ENCODE measurements around the gene ZNF71. TPM values are rescaled to one million over a fixed set of nuclear protein-coding genes. Genes with fewer than 3 reads are reported as not detected.

ZNF71 gene
- total RNA-seq, 3 donors from 2014 or later, result 6.3 to 7.1 (median 6.4) TPM

GRCh38 chr19:56603829-56604228 lies 8.7 kb downstream of the ZNF71 start:
- Mint-ChIP-seq H3K27me3 (ENCODE audit: low read depth) (no peaks in the 10 kb centered on the region), H3K4me3 (no peak overlapping the region), H3K4me1 (ENCODE audit: low read depth) (peaks cover 7% of the 10 kb centered on the region), H3K9me3 (peaks cover 40% of the 10 kb centered on the region), H3K36me3 (ENCODE audit: insufficient read depth) (peaks cover 66% of the 10 kb centered on the region)
- DNase-seq (no peak), ATAC-seq (no peak)

GRCh38 chr19:56608274-56608964 lies 13.3 kb downstream of the ZNF71 start:
- peaks cover 63% of the 10 kb centered on the region for H3K36me3 Mint-ChIP-seq (ENCODE audit: insufficient read depth)
- peaks cover 3% of the 10 kb centered on the region for H3K4me1 Mint-ChIP-seq (ENCODE audit: low read depth)
- DNase-seq (no peak), ATAC-seq (no peak)
- peaks cover 50% of the 10 kb centered on the region for H3K9me3 Mint-ChIP-seq
- H3K4me3 Mint-ChIP-seq, result no peak overlapping the region
- no peaks in the 10 kb centered on the region for H3K27me3 Mint-ChIP-seq (ENCODE audit: low read depth)

DNA sequence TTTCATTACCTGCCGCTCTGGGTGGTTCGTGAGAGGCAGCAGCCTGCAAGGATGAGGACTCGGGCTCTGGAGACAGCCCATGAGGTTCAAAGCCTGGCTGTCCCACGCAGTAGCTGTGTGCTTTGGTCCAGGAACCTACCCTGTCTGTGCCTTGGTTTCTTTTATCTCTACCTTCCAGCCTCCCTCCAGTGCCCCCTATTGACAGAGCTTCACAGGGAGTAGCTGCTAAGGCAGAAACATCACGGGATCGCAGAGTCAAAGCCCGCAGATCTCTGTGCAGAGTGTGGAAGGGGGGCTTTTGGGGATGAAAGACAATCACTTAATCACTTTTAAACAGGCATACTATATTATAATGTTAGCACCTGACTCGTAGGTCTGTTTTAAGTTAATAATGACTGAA lies 16.2 kb downstream of the ZNF71 start:
- Mint-ChIP-seq H3K36me3 (ENCODE audit: insufficient read depth) (peaks cover 77% of the 10 kb centered on the region), H3K9me3 (peaks cover 73% of the 10 kb centered on the region), H3K4me1 (ENCODE audit: low read depth) (peaks cover 3% of the 10 kb centered on the region), H3K4me3 (no peak overlapping the region), H3K27me3 (ENCODE audit: low read depth) (no peaks in the 10 kb centered on the region)
- no peak for ATAC-seq
- no peak for DNase-seq

DNA sequence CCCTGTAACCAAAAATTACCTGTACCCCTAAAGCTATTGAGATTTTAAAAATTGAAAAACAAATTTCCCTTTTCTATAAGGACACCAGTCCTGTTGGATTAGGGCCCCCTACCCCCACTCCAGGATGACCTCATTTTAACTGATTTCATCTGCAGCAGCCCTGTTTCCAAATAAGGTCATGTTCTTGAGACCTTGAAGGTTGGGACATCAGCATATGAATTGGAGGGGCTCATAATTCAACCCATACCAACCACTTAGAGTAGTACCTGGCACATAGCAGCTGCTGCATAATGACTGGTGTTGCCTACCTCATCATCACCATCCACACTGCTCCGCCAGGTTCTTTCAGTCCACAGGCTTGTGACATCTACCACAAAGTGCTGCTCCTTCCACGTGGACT lies 17.6 kb downstream of the ZNF71 start:
- H3K27me3 Mint-ChIP-seq (ENCODE audit: low read depth), result no peaks in the 10 kb centered on the region
- peaks cover 83% of the 10 kb centered on the region for H3K9me3 Mint-ChIP-seq
- H3K36me3 Mint-ChIP-seq (ENCODE audit: insufficient read depth), result peaks cover 83% of the 10 kb centered on the region
- DNase-seq (no peak), ATAC-seq (no peak)
- no peak overlapping the region for H3K4me3 Mint-ChIP-seq
- H3K4me1 Mint-ChIP-seq (ENCODE audit: low read depth), result peaks cover 3% of the 10 kb centered on the region

DNA sequence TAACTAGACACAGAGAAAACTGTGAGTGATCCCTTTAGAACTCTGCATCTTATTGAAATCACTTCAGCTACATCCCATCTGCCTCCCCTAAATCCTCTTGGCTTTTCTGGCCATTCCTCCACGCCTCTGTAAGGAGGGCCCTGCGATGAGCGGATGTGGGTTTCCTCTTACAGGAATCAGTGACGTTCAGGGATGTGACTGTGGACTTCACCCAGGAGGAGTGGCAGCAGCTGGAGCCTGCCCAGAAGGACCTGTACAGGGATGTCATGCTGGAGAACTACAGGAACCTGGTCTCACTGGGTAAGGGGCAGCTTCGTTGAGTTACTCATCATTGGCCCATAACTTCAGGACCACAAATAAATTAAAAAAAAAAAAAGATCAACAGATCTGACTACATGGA lies 18.5 kb downstream of the ZNF71 start:
- Mint-ChIP-seq H3K9me3 (peaks cover 82% of the 10 kb centered on the region), H3K4me1 (ENCODE audit: low read depth) (peaks cover 3% of the 10 kb centered on the region)

DNA sequence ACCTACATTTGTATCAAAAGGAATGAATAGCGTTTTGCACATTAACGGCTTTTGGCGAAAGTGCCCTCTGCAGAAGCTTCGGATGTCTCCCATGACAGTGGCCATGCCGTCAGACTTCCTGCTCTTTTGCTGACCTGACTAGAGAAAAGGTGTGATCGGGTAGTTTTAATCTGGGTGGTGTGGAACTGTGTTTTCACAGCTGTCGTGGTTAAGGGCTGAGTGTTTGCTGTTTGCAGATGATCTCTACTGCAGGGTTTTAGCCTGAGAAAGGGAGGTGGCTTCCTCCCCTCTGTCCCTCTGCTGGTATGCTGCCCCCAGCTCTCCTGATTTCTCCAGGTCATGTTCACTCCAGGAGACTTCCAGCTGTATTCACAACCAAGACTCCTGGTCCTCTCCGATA lies 22.4 kb downstream of the ZNF71 start:
- no peaks in the 10 kb centered on the region for H3K27me3 Mint-ChIP-seq (ENCODE audit: low read depth)
- no peak for ATAC-seq
- no peak for DNase-seq
- H3K36me3 Mint-ChIP-seq (ENCODE audit: insufficient read depth), result peaks cover 85% of the 10 kb centered on the region
- H3K4me1 Mint-ChIP-seq (ENCODE audit: low read depth), result no peaks in the 10 kb centered on the region
- H3K4me3 Mint-ChIP-seq, result no peak overlapping the region
- H3K9me3 Mint-ChIP-seq, result peaks cover 74% of the 10 kb centered on the region

More for the DNA sequence above, 18.5 kb downstream of the ZNF71 start:
- ATAC-seq (no peak), DNase-seq (no peak)
- no peak overlapping the region for H3K4me3 Mint-ChIP-seq
- H3K27me3 Mint-ChIP-seq (ENCODE audit: low read depth), result no peaks in the 10 kb centered on the region
- peaks cover 84% of the 10 kb centered on the region for H3K36me3 Mint-ChIP-seq (ENCODE audit: insufficient read depth)

DNA sequence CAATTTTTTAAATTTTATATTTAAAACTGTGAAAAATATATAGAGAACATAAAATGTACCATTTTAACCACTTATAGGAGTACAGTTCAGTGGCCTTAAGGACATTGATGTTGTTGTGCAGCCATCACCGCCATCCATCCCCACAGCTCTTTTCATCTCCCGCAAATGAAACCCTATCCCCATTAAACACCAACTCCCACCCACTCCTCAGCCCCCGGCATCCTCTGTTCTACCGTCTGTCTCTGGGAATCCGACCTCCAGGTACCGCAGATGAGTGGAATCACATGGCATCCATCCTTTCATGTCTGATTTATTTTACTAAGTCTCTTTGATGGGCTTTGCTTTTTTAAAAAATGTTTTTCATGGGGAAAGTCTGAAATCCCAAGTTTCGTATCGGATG lies 24.0 kb downstream of the ZNF71 start:
- Mint-ChIP-seq H3K36me3 (ENCODE audit: insufficient read depth) (peaks cover 84% of the 10 kb centered on the region), H3K27me3 (ENCODE audit: low read depth) (no peaks in the 10 kb centered on the region), H3K9me3 (peaks cover 71% of the 10 kb centered on the region), H3K4me3 (no peak overlapping the region), H3K4me1 (ENCODE audit: low read depth) (no peaks in the 10 kb centered on the region)
- no peak for ATAC-seq
- DNase-seq, result no peak

- Mint-ChIP-seq H3K9me3 (peaks cover 55% of the 10 kb centered on the region), H3K4me1 (ENCODE audit: low read depth) (no peaks in the 10 kb centered on the region)
Observed at GRCh38 chr19:56622374-56622773, 27.3 kb downstream of the ZNF71 start.

DNA sequence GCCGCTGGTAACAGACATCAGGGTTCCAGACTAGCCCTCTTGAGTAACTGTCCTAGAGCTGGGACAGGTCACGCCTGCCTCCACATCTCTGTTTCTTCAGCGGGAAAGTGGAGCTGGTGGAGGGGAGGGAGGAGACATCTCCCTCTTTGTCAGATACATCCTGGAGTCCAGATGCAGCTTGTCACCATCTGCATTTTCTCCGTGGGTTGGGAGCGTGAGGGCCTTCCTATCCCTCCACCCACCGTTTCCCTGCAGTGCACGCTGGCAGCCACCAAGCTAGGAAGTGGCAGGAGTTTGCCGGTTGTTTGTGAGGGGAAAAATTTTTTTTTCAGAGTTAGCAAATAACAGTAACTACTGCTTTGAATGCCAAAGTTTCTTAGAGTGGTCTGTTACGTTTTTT lies 27.9 kb downstream of the ZNF71 start:
- no peak for ATAC-seq
- Mint-ChIP-seq H3K27me3 (ENCODE audit: low read depth) (no peaks in the 10 kb centered on the region), H3K9me3 (peaks cover 55% of the 10 kb centered on the region), H3K4me3 (no peak overlapping the region), H3K4me1 (ENCODE audit: low read depth) (no peaks in the 10 kb centered on the region), H3K36me3 (ENCODE audit: insufficient read depth) (peaks cover 52% of the 10 kb centered on the region)
- DNase-seq, result no peak

More at GRCh38 chr19:56622374-56622773, 27.3 kb downstream of the ZNF71 start:
- H3K27me3 Mint-ChIP-seq (ENCODE audit: low read depth), result no peaks in the 10 kb centered on the region
- peaks cover 59% of the 10 kb centered on the region for H3K36me3 Mint-ChIP-seq (ENCODE audit: insufficient read depth)
- DNase-seq, result no peak
- ATAC-seq, result no peak
- H3K4me3 Mint-ChIP-seq, result no peak overlapping the region

- H3K27me3 Mint-ChIP-seq (ENCODE audit: low read depth), result no peaks in the 10 kb centered on the region
- peaks cover 59% of the 10 kb centered on the region for H3K9me3 Mint-ChIP-seq
- peaks cover 36% of the 10 kb centered on the region for H3K36me3 Mint-ChIP-seq (ENCODE audit: insufficient read depth)
- ATAC-seq (no peak), DNase-seq (no peak)
- H3K4me1 Mint-ChIP-seq (ENCODE audit: low read depth), result no peaks in the 10 kb centered on the region
- H3K4me3 Mint-ChIP-seq, result no peak overlapping the region
Observed at GRCh38 chr19:56625708-56626107, 30.6 kb downstream of the ZNF71 start.

GRCh38 chr19:56633021-56633420 lies 37.9 kb downstream of the ZNF71 start:
- no peaks in the 10 kb centered on the region for H3K27me3 Mint-ChIP-seq (ENCODE audit: low read depth)
- DNase-seq, result no peak

GRCh38 chr19:56637976-56638555 lies 43.0 kb downstream of the ZNF71 start:
- ATAC-seq (no peak), DNase-seq (no peak)
- no peaks in the 10 kb centered on the region for H3K4me1 Mint-ChIP-seq (ENCODE audit: low read depth)
- no peaks in the 10 kb centered on the region for H3K27me3 Mint-ChIP-seq (ENCODE audit: low read depth)
- H3K36me3 Mint-ChIP-seq (ENCODE audit: insufficient read depth), result peaks cover 4% of the 10 kb centered on the region
- H3K9me3 Mint-ChIP-seq, result peaks cover 49% of the 10 kb centered on the region
- H3K4me3 Mint-ChIP-seq, result no peak overlapping the region

More at GRCh38 chr19:56633021-56633420, 37.9 kb downstream of the ZNF71 start:
- H3K4me1 Mint-ChIP-seq (ENCODE audit: low read depth), result no peaks in the 10 kb centered on the region
- no peak overlapping the region for H3K4me3 Mint-ChIP-seq
- peaks cover 5% of the 10 kb centered on the region for H3K36me3 Mint-ChIP-seq (ENCODE audit: insufficient read depth)
- no peak for ATAC-seq
- H3K9me3 Mint-ChIP-seq, result peaks cover 63% of the 10 kb centered on the region

GRCh38 chr19:56639217-56639616 lies 44.1 kb downstream of the ZNF71 start:
- Mint-ChIP-seq H3K4me1 (ENCODE audit: low read depth) (no peaks in the 10 kb centered on the region), H3K9me3 (peaks cover 44% of the 10 kb centered on the region), H3K36me3 (ENCODE audit: insufficient read depth) (peaks cover 6% of the 10 kb centered on the region), H3K4me3 (no peak overlapping the region), H3K27me3 (ENCODE audit: low read depth) (peaks cover 8% of the 10 kb centered on the region)
- ATAC-seq (no peak), DNase-seq (no peak)

DNA sequence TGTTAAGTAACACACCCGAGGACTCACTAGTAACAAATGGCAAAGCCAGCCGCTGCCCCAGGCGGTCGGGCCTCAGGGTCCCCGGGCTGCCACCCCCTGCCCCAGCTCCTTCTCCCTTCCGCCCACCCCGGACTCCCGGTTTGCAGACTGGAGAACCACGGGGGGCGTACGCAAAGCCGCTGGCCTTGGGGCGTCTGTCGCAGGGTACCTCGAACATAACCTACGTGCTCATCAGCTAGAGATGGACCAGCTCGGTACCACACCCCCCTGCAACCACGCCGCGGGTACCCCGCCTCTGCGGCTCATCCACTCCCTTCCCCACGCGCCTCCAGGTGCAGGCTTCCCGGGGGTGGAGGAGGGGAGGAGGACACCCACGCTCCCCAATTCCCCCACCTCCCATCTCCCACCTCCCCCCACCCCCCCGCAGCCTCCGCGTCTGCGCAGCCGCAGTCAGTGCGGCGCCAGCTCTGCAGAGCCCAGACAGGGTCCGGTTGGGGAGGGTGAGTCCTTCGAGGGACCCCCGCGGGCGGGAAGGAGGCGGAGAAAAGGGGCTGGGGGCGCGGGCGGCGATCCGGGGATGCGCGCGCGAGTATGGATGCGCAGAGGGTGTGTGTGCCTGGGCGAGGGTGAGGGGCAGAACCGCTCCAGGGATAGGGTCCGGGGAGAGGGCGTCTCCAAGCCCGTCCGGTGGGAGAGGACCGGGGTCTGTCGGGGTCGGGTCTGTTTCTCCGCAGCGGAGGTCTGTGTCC lies 47.8 kb downstream of the ZNF71 start, which contains the start of gene SMIM17:
TSS of gene SMIM17 (plus strand) at position 449 of the 749 bp plus-strand sequence. CDS start 2,509 bp downstream, outside the sequence.
- ATAC-seq, result no peak
- Mint-ChIP-seq H3K36me3 (ENCODE audit: insufficient read depth) (peaks cover 8% of the 10 kb centered on the region), H3K4me1 (ENCODE audit: low read depth) (no peaks in the 10 kb centered on the region), H3K4me3 (no peak within 1 kb of the TSS), H3K27me3 (ENCODE audit: low read depth) (peaks cover 21% of the 10 kb centered on the region), H3K9me3 (peaks cover 56% of the 10 kb centered on the region)
- no peak for DNase-seq
